H1 (cell line): ENCODE data around the gene TMEM174. TPM values are rescaled to one million over a fixed set of nuclear protein-coding genes. Genes with fewer than 3 reads are reported as not detected.
A peak's percentile ranks its signal among the peaks of the same experiment; 100 is the strongest.

Experiments
- CTCF ChIA-PET: fragments of 300-600 bp; sonication (Branson Sonifier 250); formaldehyde crosslinking; loops from one replicate; lab custom pipeline; 2021; ENCODE audit not compliant: partially characterized antibody; lab: Charles Lee
- POLR2A ChIA-PET: fragments of 300-600 bp; sonication (Branson Sonifier 250); formaldehyde crosslinking; loops from one replicate; lab custom pipeline; 2021; ENCODE audit warnings: inconsistent platforms; ENCODE audit not compliant: partially characterized antibody; lab: Charles Lee
- DNase-seq, 2 experiments: peaks; one replicate each; pipeline versions ENCODE4 v3.0.0 to v3.0.0-alpha.2; 2010 to 2022; ENCODE audit warnings: low spot score in 2 of 2, low read depth in 1 of 2, mixed read lengths in 1 of 2
- FAIRE-seq: peaks from 2 replicates; lab custom pipeline; 2011; peaks lifted over from hg19 to GRCh38; lab: Jason Lieb, UNC
- H2AFZ ChIP-seq: 2 replicates; pipeline ENCODE4 v1.8.1; 2012; ENCODE audit warnings: low read length, inconsistent platforms
- H2AK5ac ChIP-seq: 2 replicates; pipeline ENCODE4 v1.6.1; 2013; ENCODE audit warnings: low read depth, low read length
- H2BK120ac ChIP-seq: replicated peaks from 2 replicates; pipeline ENCODE3; 2013; ENCODE audit warnings: low read depth, low read length, inconsistent platforms
- H2BK12ac ChIP-seq: 2 replicates; pipeline ENCODE4 v1.6.1; 2013; ENCODE audit warnings: low read depth, low read length
- H2BK15ac ChIP-seq: 2 replicates; pipeline ENCODE4 v1.6.1; 2013; ENCODE audit warnings: low read length
- H2BK20ac ChIP-seq: 2 replicates; pipeline ENCODE4 v1.6.1; 2013; ENCODE audit warnings: low read length
- H2BK5ac ChIP-seq: 2 replicates; pipeline ENCODE4 v1.6.1; 2013; ENCODE audit warnings: low read depth, low read length
- H3K14ac ChIP-seq: 2 replicates; pipeline ENCODE4 v1.6.1; 2013; ENCODE audit warnings: inconsistent platforms; ENCODE audit not compliant: insufficient read length
- H3K18ac ChIP-seq: 2 replicates; pipeline ENCODE4 v1.6.1; 2013; ENCODE audit warnings: low read length; ENCODE audit errors: extremely low read depth
- H3K23ac ChIP-seq: 2 replicates; pipeline ENCODE4 v1.6.1; 2013; ENCODE audit warnings: inconsistent platforms; ENCODE audit not compliant: insufficient read length
- H3K23me2 ChIP-seq: 2 replicates; pipeline ENCODE4 v1.6.1; 2013; ENCODE audit warnings: low read depth, low read length
- H3K27ac ChIP-seq: 2 replicates; pipeline ENCODE4 v1.6.1; 2011; ENCODE audit warnings: low read depth, low read length, inconsistent platforms
- H3K27me3 ChIP-seq, 4 experiments: replicated peaks in 1 of 4; 1 replicate in 1 of 4; 2 replicates in 3 of 4; pipeline versions ENCODE4 v1.6.1 to v1.8.1; 2011 to 2013; ENCODE audit warnings: low read length in 3 of 4, mild to moderate bottlenecking in 3 of 4, inconsistent platforms in 2 of 4, mixed read lengths in 2 of 4, moderate library complexity in 1 of 4; ENCODE audit not compliant: control insufficient read depth in 3 of 4, insufficient read depth in 3 of 4; ENCODE audit errors: extremely low read depth in 1 of 4
- H3K36me3 ChIP-seq, 4 experiments: 2 replicates each; pipeline versions ENCODE4 v1.6.1 to v1.8.1; 2011 to 2013; ENCODE audit warnings: mild to moderate bottlenecking in 4 of 4, low read length in 3 of 4, moderate library complexity in 2 of 4, control low read depth in 1 of 4, inconsistent platforms in 1 of 4; ENCODE audit not compliant: insufficient read depth in 4 of 4, control insufficient read depth in 2 of 4
- H3K4ac ChIP-seq: replicated peaks from 2 replicates; pipeline ENCODE3; 2013; ENCODE audit warnings: low read length, low read depth, mixed read lengths, inconsistent platforms; ENCODE audit not compliant: insufficient read length
- H3K4me1 ChIP-seq, 4 experiments: replicated peaks in 1 of 4; 1 replicate in 1 of 4; 2 replicates in 3 of 4; pipeline versions ENCODE4 v1.6.1 to v1.8.1; 2011 to 2013; ENCODE audit warnings: low read length in 3 of 4, inconsistent platforms in 2 of 4, mixed read lengths in 1 of 4; ENCODE audit not compliant: insufficient read depth in 4 of 4, control insufficient read depth in 3 of 4
- H3K4me2 ChIP-seq, 2 experiments: 2 replicates each; pipeline versions ENCODE4 v1.6.1 to v1.8.1; 2011 to 2013; ENCODE audit warnings: low read depth in 2 of 2, low read length in 2 of 2, control low read depth in 1 of 2, inconsistent platforms in 1 of 2, mild to moderate bottlenecking in 1 of 2; ENCODE audit not compliant: insufficient read depth in 1 of 2
- H3K4me3 ChIP-seq, 4 experiments: fragments of 200-600, 300-600 bp in 1 of 4; sonication (generic), shearing (Covaris generic), sonication (Bioruptor Twin) in 1 of 4; 2 replicates each; pipeline versions ENCODE4 v1.5.1 to v1.8.1; 2011 to 2016; ENCODE audit warnings: low read length in 4 of 4, low read depth in 3 of 4, control low read depth in 2 of 4, inconsistent platforms in 2 of 4, mild to moderate bottlenecking in 2 of 4, mixed read lengths in 1 of 4, moderate library complexity in 1 of 4; ENCODE audit not compliant: insufficient read depth in 2 of 4; ENCODE audit errors: extremely low read depth in 1 of 4
- H3K56ac ChIP-seq: replicated peaks from 2 replicates; pipeline ENCODE3; 2013; ENCODE audit warnings: low read depth, mild to moderate bottlenecking, mixed read lengths, low read length, inconsistent platforms; ENCODE audit not compliant: insufficient read length
- H3K79me1 ChIP-seq: 2 replicates; pipeline ENCODE4 v1.6.1; 2013; ENCODE audit warnings: low read depth, low read length, control low read depth
- H3K79me2 ChIP-seq, 2 experiments: 2 replicates each; pipeline versions ENCODE4 v1.6.1 to v1.8.1; 2012 to 2013; ENCODE audit warnings: low read length in 2 of 2, mild to moderate bottlenecking in 2 of 2, inconsistent platforms in 1 of 2; ENCODE audit not compliant: insufficient read depth in 2 of 2, control insufficient read depth in 1 of 2
- H3K9ac ChIP-seq, 4 experiments: replicated peaks in 1 of 4; 1 replicate in 1 of 4; 2 replicates in 3 of 4; pipeline versions ENCODE4 v1.6.1 to v1.8.1; 2011 to 2013; ENCODE audit warnings: low read depth in 3 of 4, low read length in 3 of 4, control low read depth in 2 of 4, mild to moderate bottlenecking in 2 of 4, moderate library complexity in 2 of 4, inconsistent platforms in 1 of 4; ENCODE audit errors: extremely low read depth in 1 of 4
- H3K9me3 ChIP-seq, 2 experiments: 2 replicates each; pipeline versions ENCODE4 v1.6.1 to v1.8.1; 2012 to 2013; ENCODE audit warnings: mild to moderate bottlenecking in 2 of 2, moderate library complexity in 2 of 2, control low read depth in 1 of 2, inconsistent platforms in 1 of 2, low read depth in 1 of 2, low read length in 1 of 2, mixed read lengths in 1 of 2; ENCODE audit not compliant: insufficient read depth in 2 of 2
- H4K20me1 ChIP-seq, 2 experiments: replicated peaks in 1 of 2; 2 replicates each; pipeline versions ENCODE3 to v1.8.1; 2011 to 2013; ENCODE audit warnings: inconsistent platforms in 2 of 2, low read length in 2 of 2, mild to moderate bottlenecking in 1 of 2; ENCODE audit not compliant: insufficient read depth in 2 of 2, control insufficient read depth in 1 of 2
- H4K5ac ChIP-seq: 2 replicates; pipeline ENCODE4 v1.6.1; 2013; ENCODE audit warnings: low read length, low read depth, mixed read lengths, inconsistent platforms; ENCODE audit not compliant: insufficient read length
- H4K8ac ChIP-seq: 2 replicates; pipeline ENCODE4 v1.8.0; 2013; ENCODE audit warnings: mild to moderate bottlenecking, moderate library complexity, low read length, inconsistent platforms; ENCODE audit not compliant: insufficient read depth; ENCODE audit errors: extremely low read depth
- H4K91ac ChIP-seq: replicated peaks from 2 replicates; pipeline ENCODE3; 2013; ENCODE audit warnings: low read length, mixed read lengths, inconsistent platforms; ENCODE audit not compliant: insufficient read length
- CBX5 ChIP-seq: fragments of 300-800, 300-1000 bp; sonication (generic); IDR thresholded peaks from 2 replicates; pipeline ENCODE4 v1.7.1; 2016; ENCODE audit warnings: antibody characterized with exemption, low read length, low read depth
- CHD2 ChIP-seq: IDR thresholded peaks from 2 replicates; pipeline ENCODE4 v1.6.1; 2012; ENCODE audit warnings: low read length, improper control_type of control experiment
- EZH2 ChIP-seq: fragments of 200-600 bp; sonication (generic); IDR thresholded peaks from 2 replicates; pipeline ENCODE4 v1.7.1; 2012; ENCODE audit warnings: low read depth, mild to moderate bottlenecking, moderate library complexity, low read length, inconsistent platforms; ENCODE audit not compliant: severe bottlenecking
- FOSL1 ChIP-seq: IDR thresholded peaks from 2 replicates; pipeline ENCODE4 v1.6.1; 2011; ENCODE audit warnings: mild to moderate bottlenecking, low read depth, low read length, moderate library complexity; ENCODE audit not compliant: insufficient read depth
- KDM1A ChIP-seq: fragments of 200-600, 300-600 bp; sonication (generic); IDR thresholded peaks from 2 replicates; pipeline ENCODE4 v1.7.1; 2016; ENCODE audit warnings: mild to moderate bottlenecking, low read length, borderline replicate concordance
- NRF1 ChIP-seq: IDR thresholded peaks from 2 replicates; pipeline ENCODE4 v1.6.1; 2011; ENCODE audit warnings: mild to moderate bottlenecking, low read depth, low read length, improper control_type of control experiment
- POLR2AphosphoS5 ChIP-seq: IDR thresholded peaks from 2 replicates; pipeline ENCODE4 v1.6.1; 2011; ENCODE audit warnings: low read depth, low read length
- POU5F1 ChIP-seq: IDR thresholded peaks from 2 replicates; pipeline ENCODE4 v1.6.1; 2011; ENCODE audit warnings: low read depth, mild to moderate bottlenecking, low read length, moderate library complexity
- WGBS, 2 experiments: shearing (Covaris generic) in 1 of 2; methylation state at CpG; one replicate each; pipeline versions ENCODE4 v1.1.6 to v1.1.7; 2013 to 2015; ENCODE audit warnings: low lambda C conversion rate in 2 of 2, mixed read lengths in 2 of 2, inconsistent platforms in 1 of 2, low coverage in 1 of 2, missing lambda C conversion rate in 1 of 2; ENCODE audit not compliant: insufficient replicate concordance in 2 of 2, insufficient coverage in 1 of 2, insufficient read length in 1 of 2; ENCODE audit errors: extremely low coverage in 1 of 2, missing lambda C conversion rate in 1 of 2; 5-methylcytosine and 5-hydroxymethylcytosine counted together
- polyA plus RNA-seq, 7 experiments: library from polyadenylated mRNA; depleted of rRNA in 3 of 7; stranded (reverse) in 5 of 7; unstranded in 2 of 7; fragments of >200 nt in 5 of 7; fragments of 200-250 nt in 2 of 7; gene quantifications; 1 replicate in 5 of 7; 2 replicates in 1 of 7; 4 replicates in 1 of 7; pipeline versions ENCODE4 v1.2.1 to v1.2.3, GENCODE V29; 2011 to 2013; ENCODE audit warnings: missing spikeins in 2 of 7, mixed read lengths in 2 of 7
- total RNA-seq: library from RNA; stranded (reverse); fragmentation: NEBNext Ultra II Directional; extraction: Animal tissue kit (Norgen Biotek cat#: 25700); gene quantifications from 2 replicates; pipeline ENCODE4 v1.2.1, GENCODE V29; 2021

TMEM174 gene
- total and polyA plus RNA-seq, 2 of the 8 experiments (the other 6 are each of a cell fraction or from before 2014, with no cell fraction given) = not detected

- no peak overlapping the region for H3K4me2 ChIP-seq
- H2AFZ ChIP-seq = no peak overlapping the region
- H3K23ac ChIP-seq = no peak overlapping the region
- H3K36me3 ChIP-seq = no peaks in the 10 kb centered on the region
- H2AK5ac ChIP-seq = no peak overlapping the region
- H3K4me3 ChIP-seq = no peak overlapping the region
- CTCF ChIA-PET = interaction anchor here (1.5 to 2.6 kb wide), 3 partner anchors 21 to 117 kb away, joined by 3 to 17 read pairs (median 5); no protein-coding TSS in a partner anchor
- 84% methylated on average over 5 of the region's 5 CpGs; no CpG with 5 or more reads in 1 of the 2 experiments for WGBS, 2 experiments
- H3K27me3 ChIP-seq = peaks cover 0 to 8% (median 5%) of the 10 kb centered on the region in 4 experiments; a peak in 3 of 7 replicates
- no peak overlapping the region for H2BK12ac ChIP-seq
- FAIRE-seq = no peak
- H3K79me2 ChIP-seq = no peaks in the 10 kb centered on the region
- no peak overlapping the region for H4K5ac ChIP-seq
- no peak overlapping the region for H3K18ac ChIP-seq
- 0 out of 2 replicates have a peak, but pooled peaks cover 1% of the 10 kb centered on the region for H3K23me2 ChIP-seq
- TF ChIP-seq POU5F1 = no peak
- TF ChIP-seq NRF1 = no peak
- TF ChIP-seq EZH2 = no peak
- no peak for TF ChIP-seq KDM1A
- no peak for TF ChIP-seq POLR2AphosphoS5
- TF ChIP-seq CHD2 = no peak
- TF ChIP-seq CBX5 = no peak
- no peak for TF ChIP-seq FOSL1
- TF ChIP-seq, all 59 proteins: peak for 0
- H4K91ac ChIP-seq = no peak overlapping the region
- no peak overlapping the region for H3K14ac ChIP-seq
- H4K20me1 ChIP-seq = peaks cover 0 to 1% of the 10 kb centered on the region in 2 experiments
- no peaks in the 10 kb centered on the region for H3K79me1 ChIP-seq
- H2BK20ac ChIP-seq = no peak overlapping the region
- no peak overlapping the region for H2BK120ac ChIP-seq
- no peak overlapping the region for H4K8ac ChIP-seq
- H3K9ac ChIP-seq = no peak overlapping the region
- no peak overlapping the region for H3K27ac ChIP-seq
- no peak overlapping the region for H3K4ac ChIP-seq
- no peaks in the 10 kb centered on the region for H3K9me3 ChIP-seq
- H2BK15ac ChIP-seq = no peak overlapping the region
- POLR2A ChIA-PET = no interaction called here
- no peak overlapping the region for H3K56ac ChIP-seq
- no peak overlapping the region for H2BK5ac ChIP-seq
- peaks cover 0 to 4% (median 2%) of the 10 kb centered on the region in 4 experiments; a peak in 3 of 7 replicates for H3K4me1 ChIP-seq
- peak in 1 of 2 experiments; percentile 33 for DNase-seq
Measured at GRCh38 chr5:73199671-73200070, 26.7 kb downstream of the TMEM174 start.
